Keratinocyte (primary cell): ENCODE measurements around the gene TRIM69. TPM values are rescaled to one million over a fixed set of nuclear protein-coding genes. Genes with fewer than 3 reads are reported as not detected.
A peak's percentile ranks its signal among the peaks of the same experiment; 100 is the strongest.

Source experiments
- DNase-seq: peaks from one replicate; pipeline ENCODE4 v3.0.0-alpha.2; 2011; ENCODE audit warnings: low read depth, missing footprints, low spot score
- FAIRE-seq: peaks from 2 replicates; lab custom pipeline; 2011; peaks lifted over from hg19 to GRCh38; lab: Jason Lieb, UNC
- H2AFZ ChIP-seq: 2 replicates; pipeline ENCODE4 v1.6.0; 2012; ENCODE audit warnings: low read length, control low read depth, inconsistent platforms; ENCODE audit not compliant: control insufficient read depth
- H3K27ac ChIP-seq: 2 replicates; pipeline ENCODE4 v1.5.1; 2011; ENCODE audit warnings: low read length; ENCODE audit not compliant: control insufficient read depth, insufficient read depth
- H3K27me3 ChIP-seq: 3 replicates; pipeline ENCODE4 v1.6.0; 2011; ENCODE audit warnings: low read length; ENCODE audit not compliant: control insufficient read depth, insufficient read depth; ENCODE audit errors: extremely low read depth
- H3K36me3 ChIP-seq, 2 experiments: 2 replicates in 1 of 2; 3 replicates in 1 of 2; pipeline ENCODE4 v1.5.1; 2011; ENCODE audit warnings: low read length in 2 of 2, mild to moderate bottlenecking in 1 of 2; ENCODE audit not compliant: control insufficient read depth in 2 of 2, insufficient read depth in 2 of 2; ENCODE audit errors: extremely low read depth in 1 of 2
- H3K4me1 ChIP-seq: 3 replicates; pipeline ENCODE4 v1.5.1; 2011; ENCODE audit warnings: low read length; ENCODE audit not compliant: control insufficient read depth, insufficient read depth; ENCODE audit errors: extremely low read depth
- H3K4me2 ChIP-seq: 3 replicates; pipeline ENCODE4 v1.6.0; 2011; ENCODE audit warnings: low read depth, low read length; ENCODE audit not compliant: control insufficient read depth, insufficient read depth; ENCODE audit errors: extremely low read depth
- H3K4me3 ChIP-seq, 3 experiments: fragments of 200-600 bp in 1 of 3; sonication (generic) in 1 of 3; 2 replicates in 2 of 3; 3 replicates in 1 of 3; pipeline ENCODE4 v1.5.1; 2011 to 2016; ENCODE audit warnings: low read length in 3 of 3, mild to moderate bottlenecking in 3 of 3, control low read depth in 2 of 3, inconsistent platforms in 1 of 3, low read depth in 1 of 3, mixed read lengths in 1 of 3, mixed run types in 1 of 3, moderate library complexity in 1 of 3; ENCODE audit not compliant: control insufficient read depth in 2 of 3, insufficient read depth in 2 of 3; ENCODE audit errors: extremely low read depth in 1 of 3
- H3K79me2 ChIP-seq: 2 replicates; pipeline ENCODE4 v1.6.0; 2012; ENCODE audit warnings: low read length; ENCODE audit not compliant: control insufficient read depth, insufficient read depth
- H3K9ac ChIP-seq: 3 replicates; pipeline ENCODE4 v1.6.0; 2011; ENCODE audit warnings: low read length; ENCODE audit not compliant: control insufficient read depth, insufficient read depth; ENCODE audit errors: extremely low read depth
- H3K9me1 ChIP-seq: 3 replicates; pipeline ENCODE4 v1.6.0; 2011; ENCODE audit warnings: low read length; ENCODE audit not compliant: control insufficient read depth, insufficient read depth; ENCODE audit errors: extremely low read depth
- H3K9me3 ChIP-seq: 2 replicates; pipeline ENCODE4 v1.5.1; 2012; ENCODE audit warnings: low read depth, low read length; ENCODE audit not compliant: control insufficient read depth
- H4K20me1 ChIP-seq: 3 replicates; pipeline ENCODE4 v1.6.0; 2011; ENCODE audit warnings: low read length; ENCODE audit not compliant: control insufficient read depth, insufficient read depth; ENCODE audit errors: extremely low read depth
- EZH2 ChIP-seq: IDR thresholded peaks from one replicate; pipeline ENCODE4 v1.6.1; 2012; ENCODE audit warnings: inconsistent platforms, mild to moderate bottlenecking, low read length, moderate library complexity
- dilution Hi-C: fragments of 300-500 bp; cut with MboI; formaldehyde crosslinking; loops from one replicate; pipeline ENCODE4 v1.7.0; 2020; ENCODE audit warnings: low sequenced_read_pairs; ENCODE audit not compliant: extremely low pct_ligation_motif_present
- polyA plus RNA-seq, 5 experiments: library from polyadenylated mRNA; depleted of rRNA in 3 of 5; stranded (reverse) in 3 of 5; stranded (forward) in 1 of 5; unstranded in 1 of 5; fragments of >200 nt; gene quantifications; 1 replicate in 1 of 5; 2 replicates in 3 of 5; 3 replicates in 1 of 5; pipeline versions ENCODE4 v1.2.1 to v1.2.3, GENCODE V29; 2011 to 2012; ENCODE audit warnings: missing spikeins in 2 of 5, low read depth in 1 of 5, low replicate concordance in 1 of 5
- TF ChIP-seq, protein P1 (sequence below), 3 experiments: IDR thresholded peaks in 1 of 3; conservative IDR thresholded peaks in 1 of 3; optimal IDR thresholded peaks in 1 of 3; 2 replicates in 2 of 3; 3 replicates in 1 of 3; pipeline versions ENCODE3 to v1.5.1; 2011; ENCODE audit warnings: low read length in 3 of 3, mild to moderate bottlenecking in 3 of 3, moderate library complexity in 2 of 3, control low read depth in 1 of 3, inconsistent platforms in 1 of 3; ENCODE audit not compliant: insufficient read depth in 2 of 3; ENCODE audit errors: extremely low read depth in 1 of 3

Gene TRIM69
- polyA plus RNA-seq, 1 donor (not counting 4 experiments of a cell fraction or from before 2014, with no cell fraction given): 11.0 TPM

DNA sequence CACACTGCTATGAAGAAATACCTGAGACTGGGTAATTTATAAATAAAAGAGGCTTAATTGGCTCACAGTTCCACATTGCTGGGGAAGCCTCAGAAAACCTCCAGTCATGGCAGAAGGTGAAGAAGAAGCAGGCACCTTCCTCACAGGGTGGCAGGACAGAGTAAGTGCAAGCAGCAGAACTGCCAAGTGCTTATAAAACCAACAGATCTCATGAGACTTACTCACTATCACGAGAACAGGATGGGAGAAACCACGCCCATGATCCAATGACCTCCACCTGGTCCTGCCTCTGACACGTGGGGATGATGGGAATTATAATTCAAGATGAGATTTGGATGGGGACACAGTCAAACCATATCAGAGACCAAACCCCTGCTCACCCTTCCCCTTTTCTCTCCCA lies 75.0 kb downstream of the TRIM69 start:
- Histone ChIP-seq H3K9ac (no peak overlapping the region), H3K4me1 (peaks cover 8% of the 10 kb centered on the region), H3K9me3 (no peaks in the 10 kb centered on the region), H2AFZ (no peak overlapping the region), H3K36me3 (no peaks in the 10 kb centered on the region), H3K27me3 (no peaks in the 10 kb centered on the region), H3K4me2 (no peak overlapping the region), H3K79me2 (no peaks in the 10 kb centered on the region), H3K9me1 (no peaks in the 10 kb centered on the region), H3K27ac (no peak overlapping the region), H3K4me3 (no peak overlapping the region), H4K20me1 (no peaks in the 10 kb centered on the region)
- DNase-seq (no peak), FAIRE-seq (no peak)
- dilution Hi-C loops: no loop called here
- TF ChIP-seq, protein P1, sequence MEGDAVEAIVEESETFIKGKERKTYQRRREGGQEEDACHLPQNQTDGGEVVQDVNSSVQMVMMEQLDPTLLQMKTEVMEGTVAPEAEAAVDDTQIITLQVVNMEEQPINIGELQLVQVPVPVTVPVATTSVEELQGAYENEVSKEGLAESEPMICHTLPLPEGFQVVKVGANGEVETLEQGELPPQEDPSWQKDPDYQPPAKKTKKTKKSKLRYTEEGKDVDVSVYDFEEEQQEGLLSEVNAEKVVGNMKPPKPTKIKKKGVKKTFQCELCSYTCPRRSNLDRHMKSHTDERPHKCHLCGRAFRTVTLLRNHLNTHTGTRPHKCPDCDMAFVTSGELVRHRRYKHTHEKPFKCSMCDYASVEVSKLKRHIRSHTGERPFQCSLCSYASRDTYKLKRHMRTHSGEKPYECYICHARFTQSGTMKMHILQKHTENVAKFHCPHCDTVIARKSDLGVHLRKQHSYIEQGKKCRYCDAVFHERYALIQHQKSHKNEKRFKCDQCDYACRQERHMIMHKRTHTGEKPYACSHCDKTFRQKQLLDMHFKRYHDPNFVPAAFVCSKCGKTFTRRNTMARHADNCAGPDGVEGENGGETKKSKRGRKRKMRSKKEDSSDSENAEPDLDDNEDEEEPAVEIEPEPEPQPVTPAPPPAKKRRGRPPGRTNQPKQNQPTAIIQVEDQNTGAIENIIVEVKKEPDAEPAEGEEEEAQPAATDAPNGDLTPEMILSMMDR (optimal IDR thresholded peaks at IDR 0.05 in 1 of 3, IDR thresholded peaks at IDR 0.05 in 1 of 3, conservative IDR thresholded peaks at IDR 0.05 in 1 of 3; ENCODE audit: extremely low read depth in 1 of 3, insufficient read depth in 2 of 3, low read length in 3 of 3): no peak
- no peak for TF ChIP-seq EZH2

DNA sequence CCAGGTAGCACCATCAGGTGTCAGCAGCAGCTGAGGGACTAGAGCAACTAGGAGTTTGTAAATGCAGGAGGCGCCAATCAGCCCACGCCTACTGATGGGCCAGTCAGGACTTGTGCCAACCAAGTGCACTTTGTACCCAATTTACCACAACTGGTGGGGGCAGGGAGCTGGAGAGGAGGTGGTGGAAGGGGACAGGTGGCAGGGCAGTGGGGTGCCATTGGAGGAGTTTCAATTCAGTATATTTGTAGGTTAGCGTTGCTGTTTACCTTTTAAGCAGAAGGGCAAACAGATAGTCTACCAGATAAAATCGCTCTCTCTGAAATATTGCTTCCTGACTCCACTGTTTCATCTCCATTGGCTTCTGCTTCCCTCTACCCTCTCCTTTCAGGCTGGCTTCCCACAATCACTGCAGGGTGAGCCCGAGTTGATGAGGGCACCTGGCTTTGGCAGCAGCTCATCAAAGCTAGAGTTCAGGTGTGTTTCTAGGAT lies 75.7 kb downstream of the TRIM69 start:
- H3K79me2 ChIP-seq: no peaks in the 10 kb centered on the region
- H3K27me3 ChIP-seq: no peaks in the 10 kb centered on the region
- no peak overlapping the region for H3K9ac ChIP-seq
- H3K9me3 ChIP-seq: no peaks in the 10 kb centered on the region
- H2AFZ ChIP-seq: no peak overlapping the region
- H3K27ac ChIP-seq: no peak overlapping the region
- H4K20me1 ChIP-seq: no peaks in the 10 kb centered on the region
- no peaks in the 10 kb centered on the region for H3K36me3 ChIP-seq
- DNase-seq: no peak
- no peak overlapping the region for H3K4me3 ChIP-seq
- H3K4me1 ChIP-seq: peaks cover 8% of the 10 kb centered on the region
- peak; percentile 66 for FAIRE-seq
- TF ChIP-seq, protein P1 (optimal IDR thresholded peaks at IDR 0.05 in 1 of 3, IDR thresholded peaks at IDR 0.05 in 1 of 3, conservative IDR thresholded peaks at IDR 0.05 in 1 of 3; ENCODE audit: extremely low read depth in 1 of 3, insufficient read depth in 2 of 3, low read length in 3 of 3): no peak
- no peak for TF ChIP-seq EZH2
- peak overlapping the region; percentile 41 for H3K4me2 ChIP-seq
- dilution Hi-C loops: no loop called here
- H3K9me1 ChIP-seq: no peaks in the 10 kb centered on the region
